NCI-H1048 (cell line): ENCODE measurements around the gene DCBLD1.
A peak's percentile ranks its signal among the peaks of the same experiment; 100 is the strongest.

Source experiments
- DNase-seq: peaks from one replicate; lab custom pipeline; 2025; lab: John Stamatoyannopoulos, UW

The DCBLD1 gene

GRCh38 chr6:117558818-117559217 is 76.3 kb downstream of the DCBLD1 start:
- DNase-seq: no peak

- no peak for DNase-seq
These were observed 76.8 kb downstream of the DCBLD1 start for GRCh38 chr6:117559299-117559698.

- DNase-seq: no peak
These were observed 78.7 kb downstream of the DCBLD1 start for GRCh38 chr6:117561128-117561527.

GRCh38 chr6:117564681-117565080 is 82.2 kb downstream of the DCBLD1 start:
- no peak for DNase-seq

- no peak for DNase-seq
These were observed 85.8 kb downstream of the DCBLD1 start for GRCh38 chr6:117568247-117568646.

GRCh38 chr6:117568831-117569410 is 86.4 kb downstream of the DCBLD1 start:
- no peak for DNase-seq

GRCh38 chr6:117573006-117573680 is 90.7 kb downstream of the DCBLD1 start:
- DNase-seq: peak; percentile 15

GRCh38 chr6:117574198-117574597 is 91.7 kb downstream of the DCBLD1 start:
- no peak for DNase-seq

GRCh38 chr6:117585647-117586046 is 103.2 kb downstream of the DCBLD1 start:
- no peak for DNase-seq

- no peak for DNase-seq
These were observed 108.0 kb downstream of the DCBLD1 start for GRCh38 chr6:117590447-117590846.

- no peak for DNase-seq
These were observed 108.9 kb downstream of the DCBLD1 start for GRCh38 chr6:117591405-117591804.

- DNase-seq: no peak
These were observed 110.7 kb downstream of the DCBLD1 start for GRCh38 chr6:117592983-117593759.

GRCh38 chr6:117595099-117595923 is 112.8 kb downstream of the DCBLD1 start:
- no peak for DNase-seq

GRCh38 chr6:117597755-117598154 is 115.3 kb downstream of the DCBLD1 start:
- DNase-seq: no peak
